ENCODE results near the gene CCDC171. TPM values are rescaled to one million over a fixed set of nuclear protein-coding genes. Genes with fewer than 3 reads are reported as not detected.

Gene CCDC171
- total RNA-seq, 1 donor = 5.8 TPM

GRCh38 chr9:15519831-15520230 is 33.0 kb upstream of the CCDC171 start:
- no peak overlapping the region for H3K4me2 ChIP-seq (ENCODE audit: insufficient read depth, low read length)
- no peaks in the 10 kb centered on the region for H3K36me3 ChIP-seq (ENCODE audit: insufficient read depth, low read length)
- DNase-seq (ENCODE audit: insufficient read length, low spot score, missing footprints) = no peak
- no peak for TF ChIP-seq CTCF (IDR thresholded peaks at IDR 0.05; ENCODE audit: extremely low read depth, low read depth, low read length)
- no peak overlapping the region for H3K4me3 ChIP-seq (ENCODE audit: insufficient read depth, low read length)
- H4K20me1 ChIP-seq (ENCODE audit: insufficient read depth, low read length) = no peaks in the 10 kb centered on the region
- H3K79me2 ChIP-seq (ENCODE audit: insufficient read depth, low read length) = no peaks in the 10 kb centered on the region
- H3K27me3 ChIP-seq (ENCODE audit: insufficient read depth, low read length) = peaks cover 3% of the 10 kb centered on the region
- H3K9me3 ChIP-seq (ENCODE audit: low read depth, low read length) = no peaks in the 10 kb centered on the region
- H3K4me1 ChIP-seq (ENCODE audit: insufficient read depth, low read length) = no peaks in the 10 kb centered on the region
- H2AFZ ChIP-seq (ENCODE audit: low read length) = no peak overlapping the region
- no peak overlapping the region for H3K27ac ChIP-seq (ENCODE audit: low read depth, low read length)

- Histone ChIP-seq H3K9me3 (ENCODE audit: low read depth, low read length) (no peaks in the 10 kb centered on the region), H3K4me3 (ENCODE audit: insufficient read depth, low read length) (no peak overlapping the region), H3K79me2 (ENCODE audit: insufficient read depth, low read length) (no peaks in the 10 kb centered on the region), H3K36me3 (ENCODE audit: insufficient read depth, low read length) (no peaks in the 10 kb centered on the region), H4K20me1 (ENCODE audit: insufficient read depth, low read length) (no peaks in the 10 kb centered on the region), H3K4me2 (ENCODE audit: insufficient read depth, low read length) (no peak overlapping the region), H3K4me1 (ENCODE audit: insufficient read depth, low read length) (no peaks in the 10 kb centered on the region), H2AFZ (ENCODE audit: low read length) (no peak overlapping the region), H3K27me3 (ENCODE audit: insufficient read depth, low read length) (peaks cover 3% of the 10 kb centered on the region), H3K27ac (ENCODE audit: low read depth, low read length) (no peak overlapping the region)
- DNase-seq (ENCODE audit: insufficient read length, low spot score, missing footprints) = no peak
- no peak for TF ChIP-seq CTCF (IDR thresholded peaks at IDR 0.05; ENCODE audit: extremely low read depth, low read depth, low read length)
These were observed 31.6 kb upstream of the CCDC171 start for GRCh38 chr9:15521254-15521653.

GRCh38 chr9:15522130-15522755 is 30.6 kb upstream of the CCDC171 start:
- Histone ChIP-seq H3K27ac (ENCODE audit: low read depth, low read length) (no peak overlapping the region), H3K4me3 (ENCODE audit: insufficient read depth, low read length) (no peak overlapping the region), H3K4me1 (ENCODE audit: insufficient read depth, low read length) (no peaks in the 10 kb centered on the region), H3K79me2 (ENCODE audit: insufficient read depth, low read length) (no peaks in the 10 kb centered on the region), H2AFZ (ENCODE audit: low read length) (no peak overlapping the region), H3K27me3 (ENCODE audit: insufficient read depth, low read length) (peaks cover 3% of the 10 kb centered on the region), H4K20me1 (ENCODE audit: insufficient read depth, low read length) (no peaks in the 10 kb centered on the region), H3K4me2 (ENCODE audit: insufficient read depth, low read length) (no peak overlapping the region), H3K9me3 (ENCODE audit: low read depth, low read length) (no peaks in the 10 kb centered on the region), H3K36me3 (ENCODE audit: insufficient read depth, low read length) (no peaks in the 10 kb centered on the region)
- no peak for TF ChIP-seq CTCF (IDR thresholded peaks at IDR 0.05; ENCODE audit: extremely low read depth, low read depth, low read length)
- DNase-seq (ENCODE audit: insufficient read length, low spot score, missing footprints) = no peak

GRCh38 chr9:15524845-15525455 is 27.9 kb upstream of the CCDC171 start:
- Histone ChIP-seq H2AFZ (ENCODE audit: low read length) (peak overlapping the region; percentile 23), H3K9me3 (ENCODE audit: low read depth, low read length) (no peaks in the 10 kb centered on the region), H4K20me1 (ENCODE audit: insufficient read depth, low read length) (no peaks in the 10 kb centered on the region), H3K4me2 (ENCODE audit: insufficient read depth, low read length) (peak overlapping the region; percentile 10), H3K36me3 (ENCODE audit: insufficient read depth, low read length) (no peaks in the 10 kb centered on the region), H3K27ac (ENCODE audit: low read depth, low read length) (no peak overlapping the region), H3K27me3 (ENCODE audit: insufficient read depth, low read length) (no peaks in the 10 kb centered on the region), H3K4me3 (ENCODE audit: insufficient read depth, low read length) (no peak overlapping the region), H3K79me2 (ENCODE audit: insufficient read depth, low read length) (no peaks in the 10 kb centered on the region), H3K4me1 (ENCODE audit: insufficient read depth, low read length) (no peaks in the 10 kb centered on the region)
- no peak for TF ChIP-seq CTCF (IDR thresholded peaks at IDR 0.05; ENCODE audit: extremely low read depth, low read depth, low read length)
- no peak for DNase-seq (ENCODE audit: insufficient read length, low spot score, missing footprints)

All from osteoblast (primary cell).